ENCODE measurements around the gene CSTPP1. TPM values are rescaled to one million over a fixed set of nuclear protein-coding genes. Genes with fewer than 3 reads are reported as not detected.

The CSTPP1 gene
- total RNA-seq, 4 donors from 2014 or later = 19.1 to 27.0 (median 21.8) TPM

- no peaks in the 10 kb centered on the region for H3K9me3 ChIP-seq
- H3K4me1 ChIP-seq = no peaks in the 10 kb centered on the region
- no peaks in the 10 kb centered on the region for H3K27me3 ChIP-seq
- H3K36me3 ChIP-seq = no peaks in the 10 kb centered on the region
- no peak for ATAC-seq
- TF ChIP-seq POLR2A (IDR thresholded peaks at IDR 0.05) (no peak), EP300 (IDR thresholded peaks at IDR 0.05) (no peak), POLR2AphosphoS5 (IDR thresholded peaks at IDR 0.05) (no peak), CTCF (IDR thresholded peaks at IDR 0.05) (no peak)
- H3K4me3 ChIP-seq = no peak overlapping the region
- H3K27ac ChIP-seq = no peak overlapping the region
- WGBS, 2 donors (ENCODE audit: low coverage in 1 of 2) = 94 to 96% methylated on average over 3 of the region's 3 CpGs
Measured at GRCh38 chr11:46963844-46964243, 27.3 kb downstream of the CSTPP1 start.

- Histone ChIP-seq H3K27me3 (no peaks in the 10 kb centered on the region), H3K4me1 (no peaks in the 10 kb centered on the region), H3K27ac (no peak overlapping the region), H3K4me3 (no peak overlapping the region), H3K9me3 (no peaks in the 10 kb centered on the region), H3K36me3 (no peaks in the 10 kb centered on the region)
- no peak for ATAC-seq
- TF ChIP-seq POLR2A (IDR thresholded peaks at IDR 0.05) = no peak
- no peak for TF ChIP-seq CTCF (IDR thresholded peaks at IDR 0.05)
- TF ChIP-seq POLR2AphosphoS5 (IDR thresholded peaks at IDR 0.05) = no peak
- TF ChIP-seq EP300 (IDR thresholded peaks at IDR 0.05) = no peak
- 56 to 85% methylated on average over 2 of the region's 2 CpGs for WGBS, 2 donors (ENCODE audit: low coverage in 1 of 2)
Measured at GRCh38 chr11:46966773-46967172, 30.2 kb downstream of the CSTPP1 start.

- no peak overlapping the region for H3K27ac ChIP-seq
- no peaks in the 10 kb centered on the region for H3K4me1 ChIP-seq
- H3K27me3 ChIP-seq = no peaks in the 10 kb centered on the region
- H3K9me3 ChIP-seq = no peaks in the 10 kb centered on the region
- no peak for ATAC-seq
- H3K4me3 ChIP-seq = no peak overlapping the region
- no peaks in the 10 kb centered on the region for H3K36me3 ChIP-seq
- WGBS, 2 donors (ENCODE audit: low coverage in 1 of 2) = 80 to 96% methylated on average over 2 of the region's 2 CpGs
- TF ChIP-seq POLR2AphosphoS5 (IDR thresholded peaks at IDR 0.05) (no peak), CTCF (IDR thresholded peaks at IDR 0.05) (no peak), POLR2A (IDR thresholded peaks at IDR 0.05) (no peak), EP300 (IDR thresholded peaks at IDR 0.05) (no peak)
Measured at GRCh38 chr11:46967962-46968361, 31.4 kb downstream of the CSTPP1 start.

- no peak overlapping the region for H3K4me3 ChIP-seq
- WGBS, 2 donors (ENCODE audit: low coverage in 1 of 2) = 76 to 83% methylated on average over 2 of the region's 2 CpGs
- H3K27ac ChIP-seq = no peak overlapping the region
- no peaks in the 10 kb centered on the region for H3K9me3 ChIP-seq
- ATAC-seq = no peak
- no peaks in the 10 kb centered on the region for H3K27me3 ChIP-seq
- no peaks in the 10 kb centered on the region for H3K36me3 ChIP-seq
- H3K4me1 ChIP-seq = no peaks in the 10 kb centered on the region
- TF ChIP-seq CTCF (IDR thresholded peaks at IDR 0.05) (no peak), POLR2AphosphoS5 (IDR thresholded peaks at IDR 0.05) (no peak), POLR2A (IDR thresholded peaks at IDR 0.05) (no peak), EP300 (IDR thresholded peaks at IDR 0.05) (no peak)
Measured at GRCh38 chr11:46969379-46969778, 32.8 kb downstream of the CSTPP1 start.

GRCh38 chr11:46970913-46971625, 34.5 kb downstream of the CSTPP1 start:
- Histone ChIP-seq H3K4me3 (no peak overlapping the region), H3K27ac (no peak overlapping the region), H3K4me1 (no peaks in the 10 kb centered on the region), H3K27me3 (no peaks in the 10 kb centered on the region), H3K36me3 (no peaks in the 10 kb centered on the region), H3K9me3 (no peaks in the 10 kb centered on the region)
- no peak for TF ChIP-seq EP300 (IDR thresholded peaks at IDR 0.05)
- TF ChIP-seq POLR2AphosphoS5 (IDR thresholded peaks at IDR 0.05) = no peak
- no peak for TF ChIP-seq POLR2A (IDR thresholded peaks at IDR 0.05)
- TF ChIP-seq CTCF (IDR thresholded peaks at IDR 0.05) = no peak
- 92 to 97% methylated on average over 2 to 3 of the region's 3 CpGs for WGBS, 2 donors (ENCODE audit: low coverage in 1 of 2)
- no peak for ATAC-seq

Measured in gastroesophageal sphincter (tissue), 4 donors.